Fibroblast of pulmonary artery (primary cell): ENCODE data around the gene HOXA1.

Experiments
- DNase-seq: peaks from one replicate; pipeline ENCODE4 v3.0.0-alpha.2; 2010; ENCODE audit warnings: low read depth
- H3K4me3 ChIP-seq: replicated peaks from 2 replicates; pipeline ENCODE4 v1.5.1; 2011; ENCODE audit warnings: low read depth, mild to moderate bottlenecking, control low read depth, low read length, moderate library complexity
- CTCF ChIP-seq: IDR thresholded peaks from 2 replicates; pipeline ENCODE4 v1.5.1; 2011; ENCODE audit warnings: mild to moderate bottlenecking, control low read depth, low read length, inconsistent platforms; ENCODE audit errors: missing control alignments

HOXA1 gene

GRCh38 chr7:27065709-27066108 lies 30.1 kb downstream of the HOXA1 start:
- no peak for DNase-seq
- H3K4me3 ChIP-seq, result no peak overlapping the region
- no peak for TF ChIP-seq CTCF

- no peak for DNase-seq
- no peak for TF ChIP-seq CTCF
- H3K4me3 ChIP-seq, result no peak overlapping the region
Observed at GRCh38 chr7:27064661-27065060, 31.1 kb downstream of the HOXA1 start.

- TF ChIP-seq CTCF, result no peak
- no peak overlapping the region for H3K4me3 ChIP-seq
- DNase-seq, result peak; percentile 4
Observed at GRCh38 chr7:27064159-27064558, 31.6 kb downstream of the HOXA1 start.

GRCh38 chr7:27062946-27063345 lies 32.9 kb downstream of the HOXA1 start:
- no peak overlapping the region for H3K4me3 ChIP-seq
- peak; percentile 2 for DNase-seq
- TF ChIP-seq CTCF, result no peak

GRCh38 chr7:27053153-27053552 lies 42.6 kb downstream of the HOXA1 start:
- no peak for DNase-seq
- TF ChIP-seq CTCF, result no peak
- no peak overlapping the region for H3K4me3 ChIP-seq

- H3K4me3 ChIP-seq, result no peak overlapping the region
- no peak for TF ChIP-seq CTCF
Observed at GRCh38 chr7:27051451-27051850, 44.3 kb downstream of the HOXA1 start.

GRCh38 chr7:27048438-27048837 lies 47.4 kb downstream of the HOXA1 start:
- no peak for DNase-seq
- no peak for TF ChIP-seq CTCF
- H3K4me3 ChIP-seq, result no peak overlapping the region

More at GRCh38 chr7:27051451-27051850, 44.3 kb downstream of the HOXA1 start:
- peak; percentile 7 for DNase-seq
